Neuronal stem cell (in vitro differentiated cells): ENCODE results near the gene S100A4.
A peak's percentile ranks its signal among the peaks of the same experiment; 100 is the strongest.

ENCODE experiments used
- DNase-seq: peaks from one replicate; pipeline ENCODE4 v3.0.0-alpha.2; 2013; ENCODE audit warnings: low spot score
- H2AFZ ChIP-seq: one replicate; pipeline ENCODE4 v1.6.1; 2013; ENCODE audit warnings: mild to moderate bottlenecking, low read length, inconsistent platforms
- H2AK5ac ChIP-seq: 2 replicates; pipeline ENCODE4 v1.6.1; 2013; ENCODE audit warnings: low read depth, mild to moderate bottlenecking, inconsistent platforms, low read length, moderate library complexity, mixed read lengths
- H2BK120ac ChIP-seq: 2 replicates; pipeline ENCODE4 v1.6.1; 2013; ENCODE audit warnings: low read depth, mild to moderate bottlenecking, inconsistent platforms, low read length, moderate library complexity, mixed read lengths
- H2BK12ac ChIP-seq: one replicate; pipeline ENCODE4 v1.6.1; 2013; ENCODE audit warnings: low read length, inconsistent platforms
- H2BK15ac ChIP-seq: 2 replicates; pipeline ENCODE4 v1.6.1; 2013; ENCODE audit warnings: mild to moderate bottlenecking, low read length, inconsistent platforms, mixed read lengths
- H2BK5ac ChIP-seq: one replicate; pipeline ENCODE4 v1.6.1; 2013; ENCODE audit warnings: inconsistent platforms, mild to moderate bottlenecking, low read length, moderate library complexity
- H3K14ac ChIP-seq: one replicate; pipeline ENCODE4 v1.6.1; 2013; ENCODE audit warnings: low read length, inconsistent platforms
- H3K18ac ChIP-seq: 2 replicates; pipeline ENCODE4 v1.6.1; 2013; ENCODE audit warnings: low read length, inconsistent platforms
- H3K23ac ChIP-seq: 2 replicates; pipeline ENCODE4 v1.6.1; 2013; ENCODE audit warnings: low read depth, mild to moderate bottlenecking, mixed read lengths, low read length, inconsistent platforms; ENCODE audit not compliant: poor library complexity
- H3K27ac ChIP-seq: replicated peaks from 3 replicates; pipeline ENCODE4 v1.5.1; 2013; ENCODE audit warnings: low read length, inconsistent platforms
- H3K27me3 ChIP-seq, 3 experiments: 2 replicates each; pipeline ENCODE4 v1.6.1; 2013; ENCODE audit warnings: low read length in 3 of 3, mild to moderate bottlenecking in 2 of 3, inconsistent platforms in 1 of 3, low read depth in 1 of 3, mixed read lengths in 1 of 3, moderate library complexity in 1 of 3; ENCODE audit not compliant: control insufficient read depth in 3 of 3, insufficient read depth in 3 of 3
- H3K36me3 ChIP-seq, 2 donors: replicated peaks in 1 of 2; 2 replicates each; pipeline ENCODE4 v1.6.1; 2013; ENCODE audit warnings: low read length in 2 of 2; ENCODE audit not compliant: control insufficient read depth in 2 of 2, insufficient read depth in 2 of 2
- H3K4ac ChIP-seq: 2 replicates; pipeline ENCODE4 v1.6.1; 2013; ENCODE audit warnings: inconsistent platforms, mild to moderate bottlenecking, low read length, moderate library complexity
- H3K4me1 ChIP-seq, 2 donors: 1 replicate in 1 of 2; 2 replicates in 1 of 2; pipeline ENCODE4 v1.6.1; 2013; ENCODE audit warnings: low read length in 2 of 2, low read depth in 1 of 2; ENCODE audit not compliant: control insufficient read depth in 2 of 2, insufficient read depth in 1 of 2
- H3K4me2 ChIP-seq: one replicate; pipeline ENCODE4 v1.6.1; 2013; ENCODE audit warnings: mild to moderate bottlenecking, low read length, inconsistent platforms; ENCODE audit not compliant: insufficient read depth, poor library complexity, severe bottlenecking
- H3K4me3 ChIP-seq, 2 donors: 2 replicates each; pipeline ENCODE4 v1.5.1; 2013; ENCODE audit warnings: low read length in 2 of 2, mild to moderate bottlenecking in 2 of 2, inconsistent platforms in 1 of 2, moderate library complexity in 1 of 2
- H3K79me1 ChIP-seq: one replicate; pipeline ENCODE4 v1.6.1; 2013; ENCODE audit warnings: low read depth, mild to moderate bottlenecking, inconsistent platforms, low read length, moderate library complexity
- H3K9ac ChIP-seq: one replicate; pipeline ENCODE4 v1.6.1; 2013; ENCODE audit warnings: mild to moderate bottlenecking, low read depth, low read length, inconsistent platforms; ENCODE audit not compliant: poor library complexity
- H3K9me3 ChIP-seq, 2 donors: replicated peaks in 1 of 2; 2 replicates each; pipeline versions ENCODE3 to v1.6.1; 2013; ENCODE audit warnings: low read length in 2 of 2, mild to moderate bottlenecking in 2 of 2, inconsistent platforms in 1 of 2, low read depth in 1 of 2, mixed read lengths in 1 of 2, moderate library complexity in 1 of 2; ENCODE audit not compliant: control insufficient read depth in 2 of 2, insufficient read depth in 1 of 2
- H4K8ac ChIP-seq: one replicate; pipeline ENCODE4 v1.6.1; 2013; ENCODE audit warnings: low read depth, mild to moderate bottlenecking, inconsistent platforms, low read length, moderate library complexity
- H4K91ac ChIP-seq: one replicate; pipeline ENCODE4 v1.6.1; 2013; ENCODE audit warnings: low read length, low read depth, mild to moderate bottlenecking, inconsistent platforms; ENCODE audit not compliant: poor library complexity
- WGBS, 2 donors: extraction: QIAGEN DNeasy Blood & Tissue Kit; methylation state at CpG; one replicate each; pipeline ENCODE4 v1.1.7; 2013; ENCODE audit warnings: missing lambda C conversion rate in 2 of 2, mixed read lengths in 1 of 2; ENCODE audit not compliant: insufficient read length in 2 of 2, insufficient replicate concordance in 1 of 2; ENCODE audit errors: extremely low coverage in 2 of 2; 5-methylcytosine and 5-hydroxymethylcytosine counted together

S100A4 gene

DNA sequence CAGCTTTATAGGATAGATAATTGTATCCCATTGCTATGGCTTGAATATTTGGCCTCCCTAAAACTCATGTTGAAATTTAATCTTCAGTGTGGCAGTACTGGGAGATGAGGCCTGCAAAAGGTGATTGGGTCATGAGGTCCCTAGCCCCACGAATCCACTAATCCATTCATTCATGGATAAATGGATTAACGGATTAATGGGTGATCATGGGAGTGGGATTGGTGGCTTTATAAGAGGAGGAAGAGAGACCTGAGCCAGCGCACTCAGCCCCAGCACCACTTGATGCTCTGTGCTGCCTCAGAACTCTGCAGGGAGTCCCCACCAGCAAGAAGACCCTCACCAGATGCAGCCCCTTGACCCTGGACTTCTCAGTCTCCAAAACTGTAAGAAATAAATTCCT is 41.8 kb downstream of the S100A4 start:
- H3K4me3 ChIP-seq = no peak overlapping the region
- H3K27ac ChIP-seq = no peak overlapping the region
- H2BK120ac ChIP-seq = no peak overlapping the region
- no peak overlapping the region for H2AK5ac ChIP-seq
- no peaks in the 10 kb centered on the region for H3K36me3 ChIP-seq
- H3K4me1 ChIP-seq = no peaks in the 10 kb centered on the region
- DNase-seq = no peak
- no peak overlapping the region for H2BK15ac ChIP-seq
- no CpG with 5 or more reads among the region's 3 CpGs for WGBS, 2 donors
- H3K9me3 ChIP-seq = peaks cover 0 to 1% of the 10 kb centered on the region in 2 donors
- no peak overlapping the region for H2BK12ac ChIP-seq
- H3K18ac ChIP-seq = no peak overlapping the region
- H3K14ac ChIP-seq = no peak overlapping the region
- H2BK5ac ChIP-seq = no peak overlapping the region
- no peak overlapping the region for H3K23ac ChIP-seq
- no peaks in the 10 kb centered on the region for H3K79me1 ChIP-seq
- no peak overlapping the region for H4K8ac ChIP-seq
- H4K91ac ChIP-seq = no peak overlapping the region
- H3K27me3 ChIP-seq = peaks cover 0 to 17% (median 0%) of the 10 kb centered on the region in 3 experiments
- no peak overlapping the region for H2AFZ ChIP-seq
- H3K9ac ChIP-seq = no peak overlapping the region
- no peak overlapping the region for H3K4me2 ChIP-seq
- no peak overlapping the region for H3K4ac ChIP-seq

- no peaks in the 10 kb centered on the region for H3K36me3 ChIP-seq
- DNase-seq = no peak
Observed at GRCh38 chr1:153498746-153499145, 46.9 kb downstream of the S100A4 start.

GRCh38 chr1:153495536-153495935 is 50.1 kb downstream of the S100A4 start:
- H3K18ac ChIP-seq = no peak overlapping the region
- no peak overlapping the region for H2BK120ac ChIP-seq
- no peak overlapping the region for H3K4ac ChIP-seq
- peak overlapping the region; percentile 52 for H4K8ac ChIP-seq
- H3K9ac ChIP-seq = no peak overlapping the region
- H3K27me3 ChIP-seq = peaks cover 0 to 16% (median 0%) of the 10 kb centered on the region in 3 experiments
- no peak overlapping the region for H3K14ac ChIP-seq
- H3K79me1 ChIP-seq = no peaks in the 10 kb centered on the region
- H4K91ac ChIP-seq = no peak overlapping the region
- no peak overlapping the region for H3K4me2 ChIP-seq
- H2BK15ac ChIP-seq = peak overlapping the region; percentile 49
- no peak overlapping the region for H2AFZ ChIP-seq
- H2AK5ac ChIP-seq = no peak overlapping the region
- no peak overlapping the region for H2BK5ac ChIP-seq
- no peak overlapping the region for H3K23ac ChIP-seq
- H2BK12ac ChIP-seq = no peak overlapping the region
- H3K36me3 ChIP-seq = no peaks in the 10 kb centered on the region
- H3K9me3 ChIP-seq = peaks cover 0 to 1% of the 10 kb centered on the region in 2 donors
- WGBS, 2 donors = no CpG with 5 or more reads among the region's 6 CpGs
- no peak for DNase-seq
- no peak overlapping the region for H3K4me3 ChIP-seq
- peaks cover 0 to 2% of the 10 kb centered on the region in 2 donors for H3K4me1 ChIP-seq
- H3K27ac ChIP-seq = no peak overlapping the region

More at GRCh38 chr1:153498746-153499145, 46.9 kb downstream of the S100A4 start:
- Histone ChIP-seq H3K23ac (no peak overlapping the region), H2BK5ac (no peak overlapping the region), H3K27me3 (peaks cover 0 to 9% (median 0%) of the 10 kb centered on the region in 3 experiments), H3K4ac (no peak overlapping the region), H3K4me1 (no peaks in the 10 kb centered on the region), H2BK120ac (no peak overlapping the region), H3K18ac (no peak overlapping the region), H2AK5ac (no peak overlapping the region), H3K14ac (no peak overlapping the region), H3K4me3 (no peak overlapping the region), H3K4me2 (no peak overlapping the region), H4K91ac (no peak overlapping the region), H3K9ac (no peak overlapping the region), H3K79me1 (no peaks in the 10 kb centered on the region), H3K9me3 (no peaks in the 10 kb centered on the region), H2BK12ac (no peak overlapping the region), H2BK15ac (no peak overlapping the region), H3K27ac (no peak overlapping the region), H4K8ac (no peak overlapping the region), H2AFZ (no peak overlapping the region)
- WGBS, 2 donors = no CpG with 5 or more reads among the region's 2 CpGs

- Histone ChIP-seq H2BK120ac (no peak overlapping the region), H3K4me1 (peaks cover 0 to 5% of the 10 kb centered on the region in 2 donors), H3K23ac (no peak overlapping the region), H2AK5ac (no peak overlapping the region), H3K14ac (no peak overlapping the region), H2BK12ac (no peak overlapping the region), H4K91ac (no peak overlapping the region), H3K9ac (no peak overlapping the region), H2AFZ (no peak overlapping the region), H3K36me3 (no peaks in the 10 kb centered on the region), H3K9me3 (peaks cover 0 to 1% of the 10 kb centered on the region in 2 donors), H4K8ac (no peak overlapping the region), H3K27ac (no peak overlapping the region), H3K4ac (no peak overlapping the region), H3K4me3 (no peak overlapping the region), H3K4me2 (no peak overlapping the region), H2BK15ac (no peak overlapping the region), H2BK5ac (no peak overlapping the region), H3K18ac (no peak overlapping the region), H3K27me3 (peaks cover 0 to 14% (median 0%) of the 10 kb centered on the region in 3 experiments), H3K79me1 (no peaks in the 10 kb centered on the region)
- no CpG with 5 or more reads among the region's 6 CpGs for WGBS, 2 donors
- DNase-seq = peak; percentile 84
Observed at GRCh38 chr1:153494976-153495535, 50.5 kb downstream of the S100A4 start.
